ENCODE data around the gene SLC37A1. TPM values are rescaled to one million over a fixed set of nuclear protein-coding genes. Genes with fewer than 3 reads are reported as not detected.

The SLC37A1 gene
- total and polyA plus RNA-seq, 9 donors: 2.2 to 6.9 (median 2.9) TPM

- Histone ChIP-seq H3K4me3 (ENCODE audit: low read length) (no peak overlapping the region), H3K27ac (ENCODE audit: low read length) (no peak overlapping the region), H3K27me3 (ENCODE audit: control insufficient read depth, insufficient read depth, low read length) (peaks cover 2% of the 10 kb centered on the region), H3K36me3 (ENCODE audit: control insufficient read depth, insufficient read depth, low read length) (peaks cover 2% of the 10 kb centered on the region), H3K4me1 (ENCODE audit: control insufficient read depth, insufficient read depth, low read length) (no peaks in the 10 kb centered on the region), H3K9me3 (replicated peaks; ENCODE audit: control insufficient read depth, low read depth, low read length) (no peaks in the 10 kb centered on the region)
- DNase-seq: no peak
- WGBS (ENCODE audit: insufficient coverage): 90% methylated on average over 5 of the region's 13 CpGs
Observed at GRCh38 chr21:42565886-42566523, 52.4 kb downstream of the SLC37A1 start.

GRCh38 chr21:42566524-42567213 lies 53.0 kb downstream of the SLC37A1 start:
- DNase-seq: no peak
- Histone ChIP-seq H3K36me3 (ENCODE audit: control insufficient read depth, insufficient read depth, low read length) (peaks cover 2% of the 10 kb centered on the region), H3K4me3 (ENCODE audit: low read length) (no peak overlapping the region), H3K4me1 (ENCODE audit: control insufficient read depth, insufficient read depth, low read length) (no peaks in the 10 kb centered on the region), H3K27ac (ENCODE audit: low read length) (no peak overlapping the region), H3K27me3 (ENCODE audit: control insufficient read depth, insufficient read depth, low read length) (peaks cover 2% of the 10 kb centered on the region), H3K9me3 (replicated peaks; ENCODE audit: control insufficient read depth, low read depth, low read length) (no peaks in the 10 kb centered on the region)
- WGBS (ENCODE audit: insufficient coverage): 86% methylated on average over 16 of the region's 16 CpGs

GRCh38 chr21:42567214-42567555 lies 53.5 kb downstream of the SLC37A1 start:
- Histone ChIP-seq H3K27ac (ENCODE audit: low read length) (no peak overlapping the region), H3K4me3 (ENCODE audit: low read length) (no peak overlapping the region), H3K27me3 (ENCODE audit: control insufficient read depth, insufficient read depth, low read length) (peaks cover 2% of the 10 kb centered on the region), H3K9me3 (replicated peaks; ENCODE audit: control insufficient read depth, low read depth, low read length) (no peaks in the 10 kb centered on the region), H3K4me1 (ENCODE audit: control insufficient read depth, insufficient read depth, low read length) (no peaks in the 10 kb centered on the region), H3K36me3 (ENCODE audit: control insufficient read depth, insufficient read depth, low read length) (peaks cover 2% of the 10 kb centered on the region)
- no peak for DNase-seq
- 92% methylated on average over 7 of the region's 10 CpGs for WGBS (ENCODE audit: insufficient coverage)

GRCh38 chr21:42567861-42568260 lies 54.2 kb downstream of the SLC37A1 start:
- WGBS (ENCODE audit: insufficient coverage): 48% methylated on average over 11 of the region's 14 CpGs
- Histone ChIP-seq H3K27me3 (ENCODE audit: control insufficient read depth, insufficient read depth, low read length) (peaks cover 2% of the 10 kb centered on the region), H3K9me3 (replicated peaks; ENCODE audit: control insufficient read depth, low read depth, low read length) (no peaks in the 10 kb centered on the region), H3K27ac (ENCODE audit: low read length) (no peak overlapping the region), H3K4me3 (ENCODE audit: low read length) (no peak overlapping the region), H3K4me1 (ENCODE audit: control insufficient read depth, insufficient read depth, low read length) (no peaks in the 10 kb centered on the region), H3K36me3 (ENCODE audit: control insufficient read depth, insufficient read depth, low read length) (peaks cover 2% of the 10 kb centered on the region)
- DNase-seq: no peak

GRCh38 chr21:42568376-42568775 lies 54.7 kb downstream of the SLC37A1 start:
- WGBS (ENCODE audit: insufficient coverage): 88% methylated on average over 11 of the region's 19 CpGs
- H3K4me1 ChIP-seq (ENCODE audit: control insufficient read depth, insufficient read depth, low read length): no peaks in the 10 kb centered on the region
- no peaks in the 10 kb centered on the region for H3K9me3 ChIP-seq (replicated peaks; ENCODE audit: control insufficient read depth, low read depth, low read length)
- no peak overlapping the region for H3K27ac ChIP-seq (ENCODE audit: low read length)
- no peaks in the 10 kb centered on the region for H3K27me3 ChIP-seq (ENCODE audit: control insufficient read depth, insufficient read depth, low read length)
- no peak for DNase-seq
- H3K36me3 ChIP-seq (ENCODE audit: control insufficient read depth, insufficient read depth, low read length): peaks cover 2% of the 10 kb centered on the region
- no peak overlapping the region for H3K4me3 ChIP-seq (ENCODE audit: low read length)

GRCh38 chr21:42568866-42569731 lies 55.4 kb downstream of the SLC37A1 start:
- no peak for DNase-seq
- H3K27ac ChIP-seq (ENCODE audit: low read length): no peak overlapping the region
- H3K27me3 ChIP-seq (ENCODE audit: control insufficient read depth, insufficient read depth, low read length): no peaks in the 10 kb centered on the region
- no peak overlapping the region for H3K4me3 ChIP-seq (ENCODE audit: low read length)
- no peaks in the 10 kb centered on the region for H3K4me1 ChIP-seq (ENCODE audit: control insufficient read depth, insufficient read depth, low read length)
- no peaks in the 10 kb centered on the region for H3K9me3 ChIP-seq (replicated peaks; ENCODE audit: control insufficient read depth, low read depth, low read length)
- WGBS (ENCODE audit: insufficient coverage): 87% methylated on average over 30 of the region's 35 CpGs
- H3K36me3 ChIP-seq (ENCODE audit: control insufficient read depth, insufficient read depth, low read length): peaks cover 2% of the 10 kb centered on the region

GRCh38 chr21:42569732-42570301 lies 56.2 kb downstream of the SLC37A1 start:
- H3K27ac ChIP-seq (ENCODE audit: low read length): no peak overlapping the region
- DNase-seq: no peak
- H3K4me3 ChIP-seq (ENCODE audit: low read length): no peak overlapping the region
- peaks cover 2% of the 10 kb centered on the region for H3K36me3 ChIP-seq (ENCODE audit: control insufficient read depth, insufficient read depth, low read length)
- H3K27me3 ChIP-seq (ENCODE audit: control insufficient read depth, insufficient read depth, low read length): no peaks in the 10 kb centered on the region
- H3K4me1 ChIP-seq (ENCODE audit: control insufficient read depth, insufficient read depth, low read length): no peaks in the 10 kb centered on the region
- 89% methylated on average over 27 of the region's 31 CpGs for WGBS (ENCODE audit: insufficient coverage)
- H3K9me3 ChIP-seq (replicated peaks; ENCODE audit: control insufficient read depth, low read depth, low read length): no peaks in the 10 kb centered on the region

- no peak overlapping the region for H3K4me3 ChIP-seq (ENCODE audit: low read length)
- no peaks in the 10 kb centered on the region for H3K27me3 ChIP-seq (ENCODE audit: control insufficient read depth, insufficient read depth, low read length)
- peaks cover 3% of the 10 kb centered on the region for H3K36me3 ChIP-seq (ENCODE audit: control insufficient read depth, insufficient read depth, low read length)
- no peak overlapping the region for H3K27ac ChIP-seq (ENCODE audit: low read length)
- 84% methylated on average over 7 of the region's 9 CpGs for WGBS (ENCODE audit: insufficient coverage)
- no peaks in the 10 kb centered on the region for H3K9me3 ChIP-seq (replicated peaks; ENCODE audit: control insufficient read depth, low read depth, low read length)
- no peak for DNase-seq
- H3K4me1 ChIP-seq (ENCODE audit: control insufficient read depth, insufficient read depth, low read length): no peaks in the 10 kb centered on the region
Observed at GRCh38 chr21:42570362-42570761, 56.7 kb downstream of the SLC37A1 start.

- Histone ChIP-seq H3K27me3 (ENCODE audit: control insufficient read depth, insufficient read depth, low read length) (no peaks in the 10 kb centered on the region), H3K4me3 (ENCODE audit: low read length) (no peak overlapping the region), H3K9me3 (replicated peaks; ENCODE audit: control insufficient read depth, low read depth, low read length) (peaks cover under 1% of the 10 kb centered on the region), H3K36me3 (ENCODE audit: control insufficient read depth, insufficient read depth, low read length) (peaks cover 5% of the 10 kb centered on the region), H3K27ac (ENCODE audit: low read length) (no peak overlapping the region), H3K4me1 (ENCODE audit: control insufficient read depth, insufficient read depth, low read length) (no peaks in the 10 kb centered on the region)
- DNase-seq: no peak
- WGBS (ENCODE audit: insufficient coverage): 83% methylated on average over 15 of the region's 20 CpGs
Observed at GRCh38 chr21:42570841-42571387, 57.3 kb downstream of the SLC37A1 start.

All from muscle of leg (tissue), 11 donors.